HG02678 (cell line): ENCODE data around the gene GRID2.

ENCODE experiments used
- ATAC-seq: cut with Tn5 transposase; IDR thresholded peaks from one replicate; pipeline ENCODE4 v1.9.1; 2021; ENCODE audit warnings: mild to moderate bottlenecking, moderate library complexity; ENCODE audit not compliant: unreplicated experiment

The GRID2 gene

DNA sequence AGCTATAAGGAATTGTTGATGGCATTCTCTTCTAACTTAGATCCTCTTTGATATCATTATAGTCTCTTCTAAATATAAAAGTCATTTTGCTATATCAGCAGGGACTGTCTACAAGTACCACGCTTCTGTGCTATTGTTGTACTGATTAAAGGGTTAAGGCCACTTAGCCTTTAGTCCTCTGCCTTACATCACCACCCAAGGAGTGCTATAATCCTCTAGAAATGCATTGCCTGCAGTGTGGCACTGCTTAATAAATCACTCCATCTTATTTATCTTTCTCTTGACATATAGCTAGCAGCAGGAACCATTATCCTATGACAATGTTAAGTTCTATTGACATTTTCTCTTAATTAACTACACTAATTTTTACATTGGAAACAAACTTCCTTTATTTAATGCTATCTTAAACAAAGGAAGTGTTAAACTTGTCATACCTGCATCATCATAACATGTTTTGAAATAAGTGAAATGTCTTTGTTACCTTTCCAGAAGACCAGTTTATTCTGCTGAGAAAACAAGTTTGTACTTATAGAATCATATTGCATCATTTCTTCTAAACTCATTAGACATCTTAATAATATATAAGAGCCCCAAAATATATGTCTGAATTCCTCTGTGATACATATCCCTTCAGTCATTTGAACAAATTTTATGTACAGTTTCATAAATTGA is 1163.9 kb downstream of the GRID2 start:
- ATAC-seq = no peak

DNA sequence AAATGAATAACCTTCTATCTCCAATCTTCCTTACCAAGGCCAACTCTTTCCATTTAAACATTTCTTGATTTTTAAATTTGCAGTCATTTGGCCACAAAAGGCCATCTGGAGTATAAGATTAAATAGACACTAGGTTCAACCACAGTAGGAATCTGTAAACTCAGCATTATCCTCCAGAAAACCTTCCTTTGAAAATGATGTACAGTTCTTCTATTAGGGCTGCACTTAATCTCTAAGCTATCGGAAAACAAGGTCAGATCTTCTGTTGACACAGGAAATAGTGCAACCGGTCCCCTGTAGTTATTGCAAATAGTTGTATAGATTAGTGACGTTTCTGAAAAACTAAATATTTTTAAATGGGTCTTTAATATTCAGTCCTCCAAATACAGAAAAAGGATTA is 1165.8 kb downstream of the GRID2 start:
- ATAC-seq = no peak

DNA sequence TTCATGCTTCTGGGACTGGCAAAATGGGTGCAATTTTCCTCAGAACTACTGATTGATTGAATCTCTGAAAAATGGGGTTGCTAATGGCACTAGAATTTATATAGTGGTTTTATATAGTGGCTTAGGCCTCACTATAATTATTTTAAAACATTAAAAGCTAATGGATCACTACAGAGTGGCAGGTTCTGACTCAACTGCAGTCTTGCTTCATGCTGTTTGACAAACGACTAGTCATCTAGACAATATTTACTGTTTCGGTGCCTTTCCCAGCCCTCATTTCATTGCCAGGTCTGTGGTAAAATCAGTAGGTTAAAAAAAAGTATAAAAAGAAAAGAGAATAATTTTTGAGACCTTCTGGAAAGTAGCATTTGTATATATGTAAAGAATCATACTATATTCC is 1172.0 kb downstream of the GRID2 start:
- ATAC-seq = no peak

DNA sequence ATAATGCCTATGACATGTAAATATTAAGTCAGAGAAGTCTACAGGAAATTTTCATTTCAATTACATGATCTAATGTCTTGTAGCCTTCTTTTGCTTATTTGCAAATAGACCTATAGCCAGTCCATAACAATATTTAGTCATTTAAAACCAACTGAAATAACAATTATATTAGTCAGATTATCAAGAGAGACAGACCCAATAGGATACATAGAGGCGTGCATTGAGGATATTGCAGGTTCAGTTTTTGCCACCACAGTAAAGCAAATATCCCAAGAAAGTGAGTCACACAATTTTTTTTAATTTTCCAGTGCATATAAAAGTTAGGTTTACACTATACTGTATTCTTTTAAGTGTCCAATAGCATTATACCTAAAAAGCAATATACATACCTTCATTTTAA is 1175.0 kb downstream of the GRID2 start:
- ATAC-seq = no peak

DNA sequence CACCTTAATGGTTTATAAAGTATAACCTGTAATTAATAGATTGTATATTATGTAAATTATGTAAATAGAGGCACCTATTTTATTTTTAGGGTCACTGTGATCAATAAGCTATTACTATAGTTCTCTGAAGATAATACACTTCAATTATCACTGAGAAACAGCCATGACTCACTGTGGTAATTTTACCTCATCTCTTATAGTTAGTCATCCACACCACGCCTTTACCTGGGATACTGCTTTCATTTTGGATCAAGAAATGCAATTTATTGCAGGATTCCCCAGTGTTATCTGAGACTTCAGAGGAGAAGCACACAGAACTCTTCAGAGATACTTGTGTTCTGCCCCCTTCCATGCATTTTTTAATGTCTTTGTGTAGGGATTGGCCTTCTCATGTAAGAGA is 1176.7 kb downstream of the GRID2 start:
- ATAC-seq = no peak

DNA sequence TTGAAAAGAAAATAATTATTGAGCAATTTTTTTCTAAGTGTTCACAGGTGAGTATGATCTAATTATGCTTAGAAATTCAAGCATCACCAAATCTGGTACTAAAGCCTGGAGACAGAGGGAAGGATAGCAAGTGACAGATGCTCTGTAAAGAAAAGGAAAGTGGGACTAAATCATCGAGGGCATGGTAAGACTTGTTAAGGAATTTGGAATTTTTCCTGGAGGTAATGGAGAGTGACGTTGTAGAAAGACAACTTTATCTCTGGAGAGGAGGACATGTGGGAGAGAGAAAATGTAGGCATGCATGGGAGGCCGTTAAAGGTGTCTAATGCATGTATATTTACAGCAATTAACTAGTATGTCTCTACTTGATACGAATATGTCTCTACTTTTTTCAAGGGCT is 1191.6 kb downstream of the GRID2 start:
- ATAC-seq = no peak

DNA sequence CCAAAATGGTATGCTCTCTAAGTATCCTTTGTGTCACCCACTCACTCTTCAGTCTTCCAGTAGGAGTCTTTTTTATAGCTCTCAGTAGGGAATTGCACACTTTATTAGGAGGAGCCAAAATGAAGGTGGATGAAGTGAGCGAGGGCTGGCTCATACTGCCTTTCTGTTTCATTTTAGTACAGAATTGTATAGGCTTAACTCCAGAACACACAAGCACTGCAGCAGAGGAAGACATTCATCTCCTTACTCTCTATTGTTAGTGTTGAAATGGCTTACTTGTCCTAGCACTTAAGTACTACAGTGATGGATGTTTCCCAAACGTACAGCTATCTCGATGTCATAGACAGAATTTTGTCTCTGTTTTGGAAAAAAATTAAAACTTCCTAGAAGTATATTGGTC is 1197.5 kb downstream of the GRID2 start:
- ATAC-seq = no peak

DNA sequence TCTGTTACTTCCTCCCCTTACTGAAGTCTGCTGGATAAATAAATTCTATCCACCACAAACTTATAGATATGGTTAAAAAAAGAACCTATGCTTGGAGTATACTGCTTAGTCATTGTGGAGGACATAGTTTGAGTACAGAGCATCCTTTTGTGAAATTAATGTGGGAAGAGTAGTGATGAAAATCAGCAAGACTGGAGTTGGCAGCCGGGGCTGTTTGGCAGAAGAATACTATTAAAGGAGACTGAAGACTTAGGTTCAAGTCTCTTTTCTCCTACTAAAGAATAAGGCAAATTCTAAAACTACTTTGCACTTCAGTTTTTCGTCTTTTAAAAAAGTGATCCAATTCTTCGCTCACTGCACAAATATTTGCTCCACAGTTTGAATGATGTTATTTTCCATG is 1198.2 kb downstream of the GRID2 start:
- ATAC-seq = no peak

DNA sequence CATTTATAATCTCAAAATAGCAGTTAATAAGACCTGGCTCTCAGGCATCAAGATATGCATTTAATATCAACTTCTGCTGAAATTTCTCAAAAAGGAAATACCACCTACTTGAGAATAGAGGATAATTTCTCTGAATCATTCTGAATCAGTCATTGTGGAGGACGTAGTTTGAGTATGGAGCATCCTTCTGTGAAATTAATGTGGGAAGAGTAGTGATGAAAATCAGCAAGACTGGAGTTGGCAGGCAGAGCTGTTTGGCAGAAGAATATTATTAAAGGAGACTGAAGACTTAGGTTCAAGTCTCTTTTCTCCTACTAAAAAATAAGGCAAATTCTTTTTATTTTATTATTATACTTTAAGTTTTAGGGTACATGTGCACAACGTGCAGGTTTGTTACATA is 1199.2 kb downstream of the GRID2 start:
- ATAC-seq = no peak

DNA sequence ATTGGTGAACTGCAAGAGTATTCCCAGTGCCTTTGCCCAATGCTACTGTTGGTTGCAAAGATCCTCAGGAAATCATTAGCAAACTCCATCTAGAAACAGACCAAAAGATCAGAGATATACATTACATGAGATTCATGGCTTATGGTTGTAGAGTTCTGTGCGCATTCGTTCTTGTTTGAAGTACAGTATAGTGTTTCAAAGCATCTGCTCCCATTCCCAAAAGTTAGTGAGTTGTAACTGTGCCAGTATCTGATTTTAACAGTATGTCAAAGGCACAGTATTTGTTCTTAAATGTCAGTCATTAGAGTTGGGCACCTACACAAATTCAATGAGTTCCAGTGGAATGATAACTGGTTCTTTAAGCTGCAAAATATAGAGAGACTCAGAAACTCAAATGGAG is 1210.1 kb downstream of the GRID2 start:
- ATAC-seq = no peak

DNA sequence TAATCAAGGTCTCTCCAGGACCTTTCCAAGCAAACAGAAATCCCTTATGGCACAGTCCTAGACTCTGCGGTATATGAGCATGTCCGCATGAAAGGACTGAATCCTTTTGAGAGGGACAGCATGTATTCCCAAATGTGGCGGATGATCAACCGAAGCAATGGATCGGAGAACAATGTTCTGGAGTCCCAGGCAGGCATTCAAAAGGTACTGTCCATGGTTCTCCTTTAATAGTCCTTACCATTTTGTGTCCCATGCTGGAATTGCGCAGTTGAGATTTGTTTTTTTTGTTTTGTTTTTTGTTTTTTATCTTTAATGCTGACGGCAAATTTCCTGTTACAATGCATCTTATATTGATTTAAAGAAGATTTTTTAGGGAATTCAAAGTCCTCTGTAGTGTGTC is 1211.4 kb downstream of the GRID2 start:
- no peak for ATAC-seq

DNA sequence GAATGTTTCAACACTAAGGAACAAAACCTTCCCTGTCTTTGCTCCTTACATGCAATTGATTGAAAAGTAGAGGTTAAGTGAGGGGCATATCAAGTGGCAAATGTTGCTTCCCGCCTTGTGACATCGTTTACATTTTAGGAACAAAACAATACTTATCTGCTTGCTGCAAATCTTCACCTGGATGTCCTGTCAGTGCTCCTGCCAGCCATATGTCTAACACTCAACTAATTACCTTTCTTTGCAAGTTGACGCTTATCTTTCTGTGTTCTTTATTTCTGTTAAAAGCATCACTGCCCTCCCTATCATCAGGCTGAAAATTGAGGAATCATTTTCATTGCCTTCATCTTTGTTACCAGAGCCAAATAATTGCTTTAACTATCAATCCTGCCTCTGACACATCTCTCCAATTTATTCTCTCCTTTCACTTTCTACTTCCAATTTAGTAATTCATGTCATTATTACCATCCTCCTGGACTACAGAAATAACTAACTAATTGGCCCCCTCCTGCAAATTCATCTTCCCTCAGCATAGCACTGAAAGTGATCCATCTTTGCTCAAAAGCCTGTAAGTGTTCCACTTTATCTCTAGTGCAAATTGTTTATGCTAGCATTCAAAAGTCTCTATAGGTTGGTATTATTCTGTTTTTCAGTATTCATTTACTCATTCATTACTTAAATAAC is 1226.1 kb downstream of the GRID2 start:
- ATAC-seq = no peak

DNA sequence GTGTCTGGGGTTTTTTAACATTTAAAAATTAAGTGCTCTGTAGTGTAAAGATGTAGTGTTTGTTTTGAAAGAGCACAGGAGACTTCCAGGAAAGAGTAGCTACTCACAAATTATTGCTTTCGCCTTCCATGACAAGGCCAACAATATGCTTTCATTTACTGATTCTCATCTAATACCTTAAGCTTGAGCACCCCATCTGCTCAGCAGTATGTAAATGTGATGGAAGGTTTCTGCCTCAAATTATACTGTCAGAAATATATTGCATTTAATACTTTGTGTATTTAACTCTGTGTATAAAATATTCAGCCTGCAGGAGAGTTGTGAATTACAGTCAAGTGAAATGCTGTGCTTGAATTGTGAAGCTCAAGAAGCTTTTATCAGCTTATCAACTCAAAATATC is 1228.5 kb downstream of the GRID2 start:
- ATAC-seq = no peak

DNA sequence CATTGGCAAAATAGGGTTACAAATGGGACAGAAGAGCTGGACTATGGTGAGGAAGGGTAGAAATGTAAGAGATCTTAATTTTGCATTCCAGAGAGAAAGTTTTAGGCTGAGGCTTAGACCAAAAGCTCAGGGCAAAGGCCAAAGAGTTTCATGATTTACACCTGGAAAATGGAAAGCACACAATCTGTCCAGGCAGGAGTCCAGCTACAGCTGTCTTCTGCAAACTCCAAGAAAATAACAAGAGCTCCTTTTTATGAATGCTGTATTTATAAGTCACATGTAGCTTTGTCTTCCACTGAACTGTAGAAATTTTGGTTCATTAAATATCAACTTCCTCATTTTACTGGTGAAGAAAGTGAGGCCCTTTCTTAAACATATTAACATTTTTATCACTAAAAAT is 1236.8 kb downstream of the GRID2 start:
- ATAC-seq = no peak

DNA sequence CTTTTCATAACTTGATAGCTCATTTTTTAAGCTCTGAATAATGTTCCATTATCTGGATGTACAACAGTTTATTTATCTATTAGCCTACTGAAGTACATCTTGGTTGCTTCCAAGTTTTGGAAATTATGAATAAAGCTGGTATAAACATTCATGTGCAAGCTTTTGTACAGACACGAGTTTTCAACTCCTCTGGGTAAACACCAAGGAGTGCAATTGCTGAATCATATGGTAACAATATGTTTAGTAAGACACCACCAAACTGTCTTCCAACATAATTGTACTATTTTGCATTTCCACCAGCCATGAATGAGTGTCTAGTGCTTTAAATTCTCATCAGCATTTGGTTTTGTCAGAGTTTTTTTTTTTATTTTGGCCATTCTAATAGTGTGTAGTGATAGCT is 1258.1 kb downstream of the GRID2 start:
- ATAC-seq = no peak

DNA sequence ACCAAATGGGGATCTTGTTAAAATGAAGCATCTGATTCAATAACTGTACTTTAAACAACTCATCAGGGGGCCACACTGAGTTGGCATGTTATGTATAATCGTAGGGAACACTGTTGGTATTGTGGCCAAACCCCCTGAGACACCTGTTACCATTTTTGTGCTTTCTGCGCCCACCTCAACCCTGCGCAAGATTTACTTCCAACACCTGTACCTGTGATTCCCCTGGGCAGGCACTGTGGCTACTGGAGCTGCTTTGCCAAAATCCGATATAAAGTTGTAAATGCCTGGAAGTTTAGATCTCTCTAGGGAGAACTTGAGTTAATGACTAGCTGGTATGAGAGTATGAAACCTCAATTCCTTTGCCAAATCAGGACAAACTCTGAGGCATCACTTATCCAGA is 1265.0 kb downstream of the GRID2 start:
- no peak for ATAC-seq

DNA sequence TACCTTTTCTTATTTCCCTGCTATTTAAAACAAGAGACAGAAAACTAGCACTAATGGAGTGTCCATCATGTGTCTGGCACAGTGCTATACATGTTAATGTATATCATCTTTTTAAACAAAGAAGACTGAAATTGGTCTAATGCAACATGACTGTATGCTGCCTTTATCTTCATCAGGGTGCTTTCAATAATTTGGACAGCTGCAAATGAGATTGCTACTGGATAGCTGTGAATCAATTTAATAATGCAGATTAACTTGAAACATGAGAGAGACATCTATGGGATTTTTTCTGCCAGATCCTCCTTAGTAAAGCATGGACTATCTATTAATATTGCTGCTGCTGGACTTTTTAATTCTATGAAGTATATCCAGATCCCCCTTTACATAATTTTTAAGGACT is 1269.5 kb downstream of the GRID2 start:
- ATAC-seq = no peak

DNA sequence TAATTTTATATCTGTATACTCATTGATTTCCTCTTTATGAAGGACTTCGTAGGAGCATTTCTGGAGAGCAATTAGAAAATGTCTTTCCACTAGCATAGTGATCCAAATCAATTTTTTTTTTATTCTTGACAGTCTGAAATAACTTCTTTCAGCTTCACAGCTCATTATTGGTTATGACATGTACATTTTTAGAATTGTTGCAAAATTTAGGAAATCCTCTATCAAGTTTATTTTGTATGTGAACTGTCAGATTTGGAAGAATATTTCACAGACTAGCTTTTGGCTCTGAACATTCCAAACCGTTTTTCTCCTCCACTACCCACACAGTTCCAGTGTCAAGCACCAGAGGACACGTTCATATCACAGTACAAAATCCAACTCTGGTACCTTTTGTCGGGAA is 1275.2 kb downstream of the GRID2 start:
- ATAC-seq = no peak

DNA sequence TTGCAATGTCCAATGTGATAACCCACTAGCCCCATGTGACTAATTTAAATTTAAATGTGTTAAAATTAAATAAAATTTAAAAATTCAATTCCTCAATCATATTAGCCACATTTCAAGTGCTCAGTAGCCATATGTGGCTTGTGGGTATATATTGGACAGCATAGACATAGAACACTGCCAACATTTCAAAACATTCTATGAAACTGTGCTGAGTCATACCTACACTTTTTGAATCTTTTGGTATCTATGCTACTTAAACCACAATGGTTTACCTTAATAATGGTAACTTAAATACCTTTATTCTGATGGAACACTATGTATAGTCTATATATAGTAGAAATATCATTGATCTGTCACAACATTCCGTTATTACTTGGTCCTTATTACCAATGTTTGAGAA is 1301.4 kb downstream of the GRID2 start:
- ATAC-seq = no peak

DNA sequence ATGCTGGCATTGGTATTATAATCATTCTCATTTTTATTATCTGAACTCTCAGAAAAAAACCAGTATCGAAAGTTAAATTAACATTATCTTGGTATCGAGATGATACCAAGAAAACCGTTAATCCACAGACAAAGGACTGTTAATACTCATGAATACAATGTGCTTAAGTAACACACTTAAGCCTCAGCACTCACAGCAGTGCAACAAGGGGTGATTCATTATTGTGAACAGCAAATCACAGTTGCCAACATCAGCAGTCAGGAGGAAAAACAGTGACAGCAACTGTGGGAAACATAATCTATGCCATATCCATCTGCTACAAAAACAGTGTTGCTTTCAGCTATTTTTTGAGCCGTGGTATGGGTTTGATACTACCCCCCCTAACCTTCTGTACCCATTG is 1313.8 kb downstream of the GRID2 start:
- ATAC-seq = no peak

DNA sequence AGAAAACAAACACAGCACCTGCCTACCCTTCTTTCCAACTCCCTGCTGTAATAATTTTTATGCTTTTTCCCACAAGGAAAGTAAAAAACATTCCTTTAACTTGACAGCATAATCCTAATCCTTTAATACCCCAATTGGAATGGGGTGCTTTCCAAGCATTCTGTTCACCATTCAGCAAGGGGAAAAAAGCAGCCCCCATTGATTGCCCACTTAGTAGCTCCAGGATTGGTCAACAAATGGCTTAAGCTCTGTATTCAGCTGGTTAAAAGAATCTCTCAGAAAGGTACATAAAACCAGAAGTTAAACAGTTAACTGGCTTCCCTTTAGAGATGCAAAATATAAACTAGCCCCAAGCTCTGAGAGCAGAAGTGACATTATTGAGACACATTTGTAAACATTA is 1330.0 kb downstream of the GRID2 start:
- ATAC-seq = no peak

DNA sequence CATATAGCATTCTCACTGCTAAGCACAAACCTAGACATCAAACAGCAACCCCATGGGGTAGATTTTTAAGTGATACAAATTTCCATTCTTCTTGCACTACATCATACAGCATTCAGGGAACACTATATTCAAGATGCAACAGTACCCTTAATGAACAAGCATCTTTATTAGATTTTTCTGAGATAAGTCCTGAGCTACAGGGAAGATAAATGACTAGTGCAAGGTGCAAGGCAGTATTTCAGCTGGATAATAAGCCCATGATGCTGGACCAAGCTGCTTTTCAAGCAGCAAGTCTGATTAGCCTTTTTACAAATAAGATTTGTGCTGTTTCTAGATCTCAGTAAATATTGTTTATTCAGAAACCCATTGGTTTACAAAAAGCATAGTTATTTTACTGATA is 1332.2 kb downstream of the GRID2 start:
- ATAC-seq = no peak

DNA sequence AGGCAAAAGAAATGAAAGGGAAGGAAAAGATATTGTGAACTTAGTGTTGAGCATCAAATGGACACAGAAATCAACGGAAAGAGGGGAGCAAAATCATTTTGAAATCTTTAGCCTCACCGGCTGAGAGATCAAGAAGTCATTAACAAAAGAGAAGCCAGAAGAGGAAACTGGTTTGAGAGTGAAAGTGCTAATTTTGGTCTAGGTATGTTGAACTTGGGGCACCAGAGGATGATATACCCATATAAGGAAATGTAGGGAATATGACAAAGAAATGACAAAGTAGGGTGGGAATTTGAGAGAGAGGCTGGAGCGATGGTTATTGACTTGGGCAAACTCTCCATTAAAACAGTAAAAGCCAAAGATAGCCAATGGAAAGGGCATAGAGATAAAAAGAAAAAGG is 1341.4 kb downstream of the GRID2 start:
- no peak for ATAC-seq
